HG03342 (cell line): ENCODE measurements around the gene RIT1.

ENCODE experiments used
- ATAC-seq: cut with Tn5 transposase; IDR thresholded peaks from one replicate; pipeline ENCODE4 v1.9.1; 2021; ENCODE audit warnings: mild to moderate bottlenecking, moderate library complexity; ENCODE audit not compliant: unreplicated experiment

The RIT1 gene

DNA sequence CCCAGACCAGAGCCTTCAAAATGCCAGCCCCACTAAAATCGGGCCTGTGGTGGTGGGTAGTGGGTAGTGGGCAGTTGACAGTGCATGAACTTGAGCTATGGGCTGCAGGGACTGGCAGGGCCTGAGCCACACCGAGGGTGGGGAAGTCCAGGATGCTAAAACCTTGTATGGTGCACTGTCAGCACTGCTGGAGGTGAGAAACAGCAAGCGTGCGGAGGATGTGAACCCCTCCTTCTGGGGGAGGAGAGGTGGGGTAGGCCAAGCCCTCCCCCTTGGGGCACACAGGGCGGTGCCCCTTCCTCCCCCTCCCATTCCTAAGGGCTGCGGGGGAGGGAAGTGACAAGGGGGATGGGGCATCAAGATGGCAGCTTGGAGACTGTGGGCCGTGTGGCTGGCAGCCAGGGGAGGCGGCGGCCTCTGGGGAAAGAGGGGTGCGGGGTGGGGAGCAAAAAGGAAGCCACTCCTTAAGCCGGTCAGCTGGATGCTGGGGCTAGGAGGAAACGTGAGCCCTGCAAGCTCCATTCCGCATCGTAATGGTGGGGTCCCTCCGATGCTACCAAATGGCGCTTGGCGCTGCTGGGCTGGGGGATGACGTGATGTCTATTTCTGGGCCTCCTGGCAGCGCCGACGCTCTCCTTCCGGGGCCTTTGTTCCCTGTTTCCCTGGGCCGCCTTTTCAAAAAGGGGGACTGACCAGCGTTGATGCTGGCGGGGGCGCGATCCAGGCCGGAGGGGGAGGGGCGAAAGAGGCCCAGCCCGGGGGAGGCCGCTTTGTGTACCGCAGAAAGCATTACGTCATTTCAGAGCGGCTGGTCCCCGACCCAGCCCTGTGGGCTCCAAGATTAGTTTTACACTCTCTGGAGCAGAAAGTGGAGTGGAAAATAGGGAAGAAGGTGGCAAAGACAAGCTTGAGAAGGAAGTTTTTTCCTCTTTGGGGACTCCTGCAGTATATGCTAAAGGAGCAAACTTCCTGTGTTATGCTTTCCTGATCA, 51.0 kb downstream of the RIT1 start:
- ATAC-seq, result peak; percentile 30

DNA sequence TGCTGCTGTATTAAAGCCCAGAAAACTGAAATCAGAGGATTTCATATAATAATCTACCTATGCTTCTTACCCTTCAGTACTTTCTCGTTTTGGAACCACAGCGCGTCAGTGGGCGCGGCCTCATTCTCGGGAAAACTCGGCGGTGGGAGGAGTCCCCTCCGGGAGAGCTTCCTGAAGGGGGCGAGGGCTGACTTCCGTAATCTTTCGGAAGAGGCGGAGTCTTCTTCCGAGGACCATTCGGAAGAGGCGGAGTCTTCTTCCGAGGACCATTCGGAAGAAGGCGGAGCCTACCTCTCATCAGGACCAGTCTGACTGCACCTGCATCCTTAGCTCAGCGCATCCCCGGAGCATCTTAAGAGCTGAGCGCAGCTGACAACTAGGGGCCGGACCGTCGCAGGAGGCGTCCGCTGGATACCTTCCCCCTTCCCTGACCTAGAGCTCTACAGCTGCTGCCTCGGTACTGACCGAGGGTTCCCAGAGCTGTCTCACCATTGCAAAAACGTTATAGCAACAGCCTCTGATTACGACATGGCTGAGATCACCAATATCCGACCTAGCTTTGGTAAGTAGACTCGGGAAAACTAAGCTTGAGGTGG, 51.8 kb downstream of the RIT1 start, which contains the start of gene SYT11:
SYT11 (plus strand) TSS at position 334 of the 596 bp plus-strand sequence; CDS start at position 529, 195 bp downstream.
- ATAC-seq, result peak; percentile 63

- ATAC-seq, result no peak
Observed at GRCh38 chr1:155858800-155859233, 52.3 kb downstream of the RIT1 start.

GRCh38 chr1:155856975-155857930, 53.9 kb downstream of the RIT1 start, which contains the start of gene GON4L:
Gene GON4L, minus strand, starts transcription at chr1:155857214. Its CDS starts 3,434 bp downstream, at chr1:155853780.
- peak; percentile 52 for ATAC-seq

DNA sequence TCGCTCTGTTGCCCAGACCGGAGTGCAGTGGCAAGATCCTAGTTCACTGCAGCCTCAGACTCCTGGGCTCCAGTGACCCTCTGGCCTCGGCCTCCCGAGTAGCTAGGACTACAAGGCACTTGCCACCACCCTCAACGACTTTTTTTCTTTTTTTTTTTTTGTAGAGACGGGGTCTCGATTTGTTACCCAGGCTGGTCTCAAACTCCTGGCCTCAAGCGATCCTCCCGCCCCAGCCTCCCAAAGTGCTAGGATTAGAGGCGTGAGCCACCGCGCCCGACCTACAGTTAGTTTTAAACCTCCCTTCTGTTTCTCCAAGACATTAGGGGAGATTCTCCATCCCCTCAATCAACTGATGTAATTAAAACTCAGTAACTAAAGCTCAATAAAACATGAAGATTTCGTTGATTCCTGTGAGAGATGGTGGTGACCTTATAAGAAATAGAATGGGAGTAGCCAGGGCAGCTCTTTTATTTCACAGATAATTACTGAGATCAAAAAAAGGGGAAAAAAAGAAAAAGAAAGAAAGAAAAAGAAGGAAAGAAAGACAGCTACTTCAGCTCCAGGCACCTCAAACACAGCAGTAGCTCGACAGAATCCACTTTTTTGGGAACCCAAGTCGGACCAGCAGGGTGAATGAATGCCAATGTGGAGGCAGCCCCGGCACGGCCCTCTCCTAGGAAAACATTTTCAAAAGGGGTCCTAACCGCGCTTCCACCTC, 54.7 kb downstream of the RIT1 start:
- no peak for ATAC-seq

GRCh38 chr1:155850345-155850744, 60.8 kb downstream of the RIT1 start:
- ATAC-seq, result no peak

- no peak for ATAC-seq
Observed at GRCh38 chr1:155847823-155848529, 63.2 kb downstream of the RIT1 start.
